HepG2 (cell line): ENCODE results near the gene MYOM1. TPM values are rescaled to one million over a fixed set of nuclear protein-coding genes. Genes with fewer than 3 reads are reported as not detected.
A peak's percentile ranks its signal among the peaks of the same experiment; 100 is the strongest.

Experiments used
- CREB1 ChIP-seq, 2 experiments: fragments of 450-650 bp in 1 of 2; IDR thresholded peaks; 2 replicates each; pipeline ENCODE4 v1.6.1; 2016 to 2017; ENCODE audit warnings: control low read depth in 1 of 2, mild to moderate bottlenecking in 1 of 2, missing compliant biosample characterization in 1 of 2, missing genetic modification characterization in 1 of 2
- ETV6 ChIP-seq: sonication (generic); formaldehyde crosslinking; conservative IDR thresholded peaks from 2 replicates; pipeline ENCODE4 v1.4.0; 2020; ENCODE audit warnings: missing genetic modification reagents
- FOSL1 ChIP-seq: sonication (generic); formaldehyde crosslinking; IDR thresholded peaks from 2 replicates; pipeline ENCODE4 v1.9.0; 2021; ENCODE audit warnings: missing genetic modification reagents, borderline replicate concordance
- HDAC1 ChIP-seq: sonication (generic); formaldehyde crosslinking; IDR thresholded peaks from 2 replicates; pipeline ENCODE4 v1.5.1; 2020; ENCODE audit warnings: mild to moderate bottlenecking, missing genetic modification reagents
- HNRNPL ChIP-seq: fragments of 200-400 bp; formaldehyde crosslinking; IDR thresholded peaks from 2 replicates; pipeline ENCODE4 v1.6.1; 2017; ENCODE audit warnings: mild to moderate bottlenecking, low read depth, low read length
- IKZF1 ChIP-seq: fragments of 450-650 bp; IDR thresholded peaks from 2 replicates; pipeline ENCODE4 v1.7.1; 2016
- KDM2A ChIP-seq: sonication (generic); formaldehyde crosslinking; IDR thresholded peaks from 2 replicates; pipeline ENCODE4 v1.4.0; 2020; ENCODE audit warnings: low read depth, missing genetic modification reagents, borderline replicate concordance
- MTF2 ChIP-seq: sonication (generic); formaldehyde crosslinking; IDR thresholded peaks from 2 replicates; pipeline ENCODE4 v1.5.0; 2020; ENCODE audit warnings: missing genetic modification reagents, borderline replicate concordance
- NFIC ChIP-seq: IDR thresholded peaks from 2 replicates; pipeline ENCODE4 v1.6.1; 2012; ENCODE audit warnings: mild to moderate bottlenecking, low read length, inconsistent platforms
- NFYC ChIP-seq: IDR thresholded peaks from 2 replicates; pipeline ENCODE4 v1.6.1; 2016; ENCODE audit warnings: missing genetic modification reagents, missing compliant biosample characterization
- NR2F1 ChIP-seq, 2 experiments: fragments of 450-650 bp in 1 of 2; formaldehyde crosslinking in 1 of 2; IDR thresholded peaks; 2 replicates each; pipeline versions ENCODE4 v1.5.0 to v1.6.1; 2016 to 2020; ENCODE audit warnings: mild to moderate bottlenecking in 1 of 2, missing compliant biosample characterization in 1 of 2, missing genetic modification reagents in 1 of 2, moderate library complexity in 1 of 2
- NR2F6 ChIP-seq, 2 experiments: IDR thresholded peaks; 2 replicates each; pipeline ENCODE4 v1.6.1; 2016; ENCODE audit warnings: antibody characterized with exemption in 1 of 2, mild to moderate bottlenecking in 1 of 2
- PLRG1 ChIP-seq: fragments of 450-650 bp; conservative IDR thresholded peaks from 2 replicates; pipeline ENCODE4 v1.6.1; 2016
- RORA ChIP-seq: sonication (generic); formaldehyde crosslinking; IDR thresholded peaks from 2 replicates; pipeline ENCODE4 v1.5.0; 2020; ENCODE audit warnings: mild to moderate bottlenecking, missing genetic modification reagents, moderate library complexity
- SMAD9 ChIP-seq: sonication (generic); formaldehyde crosslinking; IDR thresholded peaks from 2 replicates; pipeline ENCODE4 v1.5.1; 2020; ENCODE audit warnings: mild to moderate bottlenecking, missing genetic modification reagents
- TARDBP ChIP-seq: sonication (generic); formaldehyde crosslinking; IDR thresholded peaks from 2 replicates; pipeline ENCODE4 v1.8.0; 2022; ENCODE audit warnings: mild to moderate bottlenecking, missing genetic modification reagents
- TBP ChIP-seq: sonication (generic); formaldehyde crosslinking; IDR thresholded peaks from 2 replicates; pipeline ENCODE4 v1.5.0; 2020; ENCODE audit warnings: missing genetic modification reagents
- TMF1 ChIP-seq: sonication (generic); formaldehyde crosslinking; IDR thresholded peaks from 2 replicates; pipeline ENCODE4 v1.8.1; 2022; ENCODE audit warnings: low read depth, missing genetic modification reagents
- ZBTB38 ChIP-seq: sonication (generic); formaldehyde crosslinking; IDR thresholded peaks from 2 replicates; pipeline ENCODE4 v1.5.1; 2020; ENCODE audit warnings: mild to moderate bottlenecking, missing genetic modification reagents
- ZFP36L1 ChIP-seq: sonication (generic); formaldehyde crosslinking; IDR thresholded peaks from 2 replicates; pipeline ENCODE4 v1.8.0; 2022; ENCODE audit warnings: mild to moderate bottlenecking, missing genetic modification reagents, moderate library complexity
- ZFP37 ChIP-seq: sonication (generic); formaldehyde crosslinking; IDR thresholded peaks from 2 replicates; pipeline ENCODE4 v1.4.0; 2020; ENCODE audit warnings: missing genetic modification reagents, borderline replicate concordance
- ZFP90 ChIP-seq: sonication (generic); formaldehyde crosslinking; IDR thresholded peaks from 2 replicates; pipeline ENCODE4 v1.8.0; 2022; ENCODE audit warnings: missing genetic modification reagents, mild to moderate bottlenecking, inconsistent platforms, borderline replicate concordance
- ZMAT3 ChIP-seq: sonication (generic); formaldehyde crosslinking; conservative IDR thresholded peaks from 2 replicates; pipeline ENCODE4 v1.7.0; 2021; ENCODE audit warnings: missing genetic modification reagents
- ZMYM2 ChIP-seq: sonication (generic); formaldehyde crosslinking; IDR thresholded peaks from 2 replicates; pipeline ENCODE4 v1.8.0; 2022; ENCODE audit warnings: mild to moderate bottlenecking, missing genetic modification reagents
- ZMYM4 ChIP-seq: sonication (generic); formaldehyde crosslinking; IDR thresholded peaks from 2 replicates; pipeline ENCODE4 v1.8.1; 2023; ENCODE audit warnings: mild to moderate bottlenecking, missing genetic modification reagents
- ZNF24 ChIP-seq: fragments of 450-650 bp; IDR thresholded peaks from 2 replicates; pipeline ENCODE4 v1.6.1; 2017; ENCODE audit warnings: antibody characterized with exemption, mild to moderate bottlenecking
- ZNF256 ChIP-seq: sonication (generic); formaldehyde crosslinking; conservative IDR thresholded peaks from 2 replicates; pipeline ENCODE4 v1.4.0; 2020; ENCODE audit warnings: missing genetic modification reagents
- ZNF260 ChIP-seq: sonication (generic); formaldehyde crosslinking; IDR thresholded peaks from 2 replicates; pipeline ENCODE4 v1.4.0; 2020; ENCODE audit warnings: missing genetic modification reagents, low read depth, mild to moderate bottlenecking, borderline replicate concordance
- ZNF326 ChIP-seq: sonication (generic); formaldehyde crosslinking; IDR thresholded peaks from 2 replicates; pipeline ENCODE4 v1.4.0; 2020; ENCODE audit warnings: missing genetic modification reagents, borderline replicate concordance
- ZNF431 ChIP-seq: sonication (generic); formaldehyde crosslinking; IDR thresholded peaks from 2 replicates; pipeline ENCODE4 v1.9.0; 2022; ENCODE audit warnings: missing genetic modification reagents, low read depth, mild to moderate bottlenecking, borderline replicate concordance
- ZNF432 ChIP-seq: sonication (generic); formaldehyde crosslinking; IDR thresholded peaks from 2 replicates; pipeline ENCODE4 v1.5.0; 2020; ENCODE audit warnings: missing genetic modification reagents, mild to moderate bottlenecking, borderline replicate concordance
- ZNF451 ChIP-seq: sonication (generic); formaldehyde crosslinking; IDR thresholded peaks from 2 replicates; pipeline ENCODE4 v1.5.0; 2020; ENCODE audit warnings: mild to moderate bottlenecking, missing genetic modification reagents
- ZSCAN25 ChIP-seq: sonication (generic); formaldehyde crosslinking; IDR thresholded peaks from 2 replicates; pipeline ENCODE4 v1.8.0; 2022; ENCODE audit warnings: mild to moderate bottlenecking, missing genetic modification reagents
- polyA plus RNA-seq, 8 experiments: library from polyadenylated mRNA; depleted of rRNA in 3 of 8; stranded (reverse) in 7 of 8; unstranded in 1 of 8; fragments of >200 nt; fragmentation: Illumina TruSeq in 4 of 8; extraction: Trizol in 4 of 8; gene quantifications; 2 replicates each; pipeline versions ENCODE4 v1.2.1 to v1.2.3, GENCODE V29; 2011 to 2016; ENCODE audit warnings: low read depth in 4 of 8, missing spikeins in 1 of 8, mixed read lengths in 1 of 8; ENCODE audit not compliant: insufficient read depth in 1 of 8
- total RNA-seq, 5 experiments: library from RNA; depleted of rRNA; stranded (reverse); fragments of >200 nt; fragmentation: Illumina TruSeq; extraction: Trizol; gene quantifications; 2 replicates each; pipeline ENCODE4 v1.2.3, GENCODE V29; 2016; ENCODE audit warnings: low read depth in 1 of 5
- TF ChIP-seq, protein P1 (sequence below): sonication (generic); formaldehyde crosslinking; IDR thresholded peaks from 2 replicates; pipeline ENCODE4 v1.5.0; 2020; ENCODE audit warnings: mild to moderate bottlenecking, missing genetic modification reagents

MYOM1 gene
- total and polyA plus RNA-seq, 2 of the 13 experiments (the other 11 are each of a cell fraction or from before 2014, with no cell fraction given): 0.46 to 0.98 TPM

- TF ChIP-seq ZNF451 (CRISPR knock-in tag) (no peak), ZMYM2 (CRISPR knock-in tag) (0 out of 2 replicates have a peak, but pooled peaks have one; percentile 3), ZFP37 (CRISPR knock-in tag) (no peak), PLRG1 (no peak), MTF2 (CRISPR knock-in tag) (no peak), IKZF1 (no peak), ZFP36L1 (CRISPR knock-in tag) (no peak), ZFP90 (CRISPR knock-in tag) (no peak), HNRNPL (no peak), NFYC (peak; percentile 3; the same call in 1 of the 2 replicates), HDAC1 (CRISPR knock-in tag) (no peak), NR2F6 (IDR thresholded peaks at IDR 0.05) (no peak), NR2F6 (CRISPR knock-in tag; IDR thresholded peaks at IDR 0.05) (no peak), RORA (0 out of 2 replicates have a peak, but pooled peaks have one; percentile 10), TARDBP (peak; percentile 7; the same call in 1 of the 2 replicates), ZNF24 (no peak), ZNF260 (CRISPR knock-in tag) (no peak), TMF1 (CRISPR knock-in tag) (no peak), NFIC (peak; percentile 13; the same call in 1 of the 2 replicates), TBP (CRISPR knock-in tag) (no peak), ZNF256 (no peak), NR2F1 (CRISPR knock-in tag; IDR thresholded peaks at IDR 0.05) (no peak), FOSL1 (CRISPR knock-in tag) (no peak), ZMAT3 (CRISPR knock-in tag) (no peak), ZSCAN25 (no peak), ZNF432 (CRISPR knock-in tag) (no peak), ETV6 (CRISPR knock-in tag) (no peak), ZBTB38 (CRISPR knock-in tag) (0 out of 2 replicates have a peak, but pooled peaks have one; percentile 2), CREB1 (IDR thresholded peaks at IDR 0.05) (peak; percentile 83), CREB1 (CRISPR knock-in tag; IDR thresholded peaks at IDR 0.05) (no peak), ZNF326 (no peak), ZNF431 (CRISPR knock-in tag) (no peak), SMAD9 (no peak), ZMYM4 (CRISPR knock-in tag) (no peak), KDM2A (peak; percentile 6; the same call in 1 of the 2 replicates)
- TF ChIP-seq, protein P1, sequence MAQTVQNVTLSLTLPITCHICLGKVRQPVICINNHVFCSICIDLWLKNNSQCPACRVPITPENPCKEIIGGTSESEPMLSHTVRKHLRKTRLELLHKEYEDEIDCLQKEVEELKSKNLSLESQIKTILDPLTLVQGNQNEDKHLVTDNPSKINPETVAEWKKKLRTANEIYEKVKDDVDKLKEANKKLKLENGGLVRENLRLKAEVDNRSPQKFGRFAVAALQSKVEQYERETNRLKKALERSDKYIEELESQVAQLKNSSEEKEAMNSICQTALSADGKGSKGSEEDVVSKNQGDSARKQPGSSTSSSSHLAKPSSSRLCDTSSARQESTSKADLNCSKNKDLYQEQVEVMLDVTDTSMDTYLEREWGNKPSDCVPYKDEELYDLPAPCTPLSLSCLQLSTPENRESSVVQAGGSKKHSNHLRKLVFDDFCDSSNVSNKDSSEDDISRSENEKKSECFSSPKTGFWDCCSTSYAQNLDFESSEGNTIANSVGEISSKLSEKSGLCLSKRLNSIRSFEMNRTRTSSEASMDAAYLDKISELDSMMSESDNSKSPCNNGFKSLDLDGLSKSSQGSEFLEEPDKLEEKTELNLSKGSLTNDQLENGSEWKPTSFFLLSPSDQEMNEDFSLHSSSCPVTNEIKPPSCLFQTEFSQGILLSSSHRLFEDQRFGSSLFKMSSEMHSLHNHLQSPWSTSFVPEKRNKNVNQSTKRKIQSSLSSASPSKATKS (CRISPR knock-in tag): 0 out of 2 replicates have a peak, but pooled peaks have one; percentile 6
Observed at GRCh38 chr18:3052411-3052758, 167.4 kb downstream of the MYOM1 start (continued).
